ENCODE measurements around the gene RPL13A. TPM values are rescaled to one million over a fixed set of nuclear protein-coding genes. Genes with fewer than 3 reads are reported as not detected.

The RPL13A gene
- total RNA-seq, 2 experiments from 2014 or later = 2,999 to 8,461 TPM

- no peak overlapping the region for H2AFZ ChIP-seq (ENCODE audit: low read length)
- BruUV-seq (replicated peaks) = no TSS peak
Measured at GRCh38 chr19:49442354-49442753, 45.1 kb upstream of the RPL13A start.

DNA sequence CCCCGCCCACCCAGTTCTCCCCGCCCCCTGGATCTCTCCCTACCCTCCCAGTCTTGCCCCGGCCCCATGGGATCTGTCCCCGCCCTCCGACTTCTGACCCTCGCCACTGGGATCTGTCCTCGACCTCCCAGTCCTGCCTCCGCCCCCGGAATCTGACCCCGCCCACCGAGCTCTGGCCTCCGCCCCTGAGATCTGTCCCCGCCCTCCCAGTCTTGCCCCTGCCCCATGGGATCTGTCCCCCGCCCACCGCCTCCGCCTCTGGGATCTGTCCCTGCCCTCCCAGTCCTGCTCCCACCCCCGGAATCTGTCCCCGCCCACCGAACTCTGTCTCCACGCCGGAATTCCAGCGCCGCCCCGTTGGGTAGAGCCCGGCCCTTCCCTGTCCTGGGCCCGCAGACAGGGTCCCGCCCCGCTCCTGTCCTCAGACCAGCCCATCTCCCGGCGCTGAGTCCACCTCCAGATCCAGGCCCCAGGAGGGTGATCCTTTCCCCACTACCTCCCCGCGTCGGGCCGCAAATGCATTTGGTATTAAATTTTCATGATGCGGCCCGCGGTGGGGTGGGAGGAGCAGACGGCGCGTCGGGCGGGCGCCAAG is 44.5 kb upstream of the RPL13A start:
- peak; percentile 72 for DNase-seq (ENCODE audit: low spot score)
- peak overlapping the region; percentile 61 for H3K27ac ChIP-seq (ENCODE audit: low read depth, low read length, poor library complexity, severe bottlenecking)
- no peaks in the 10 kb centered on the region for H3K9me2 ChIP-seq (ENCODE audit: insufficient read depth, low read length)
- intact Hi-C loops (cut with micrococcal nuclease; ENCODE audit: unreplicated experiment) = loop anchor here (1.0 to 10.0 kb wide), 5 partner anchors 51 to 216 kb away; partner anchors contain the start of gene CD37
- H3K36me3 ChIP-seq (ENCODE audit: insufficient read depth, low read length) = peaks cover 16% of the 10 kb centered on the region
- no peaks in the 10 kb centered on the region for H4K20me1 ChIP-seq (ENCODE audit: insufficient read depth, low read length)
- H3K4me2 ChIP-seq (ENCODE audit: low read length) = peak overlapping the region; percentile 91
- peak overlapping the region; percentile 71 for H3K4me3 ChIP-seq (ENCODE audit: low read depth, low read length, poor library complexity, severe bottlenecking)
- CTCF ChIA-PET (ENCODE audit: unreplicated experiment) = no interaction called here
- H3K4me1 ChIP-seq (ENCODE audit: insufficient read depth, low read length, poor library complexity, severe bottlenecking) = peaks cover 3% of the 10 kb centered on the region
- BruUV-seq (replicated peaks) = no TSS peak
- H3K9me3 ChIP-seq (ENCODE audit: low read length) = no peaks in the 10 kb centered on the region
- H2AFZ ChIP-seq (ENCODE audit: low read length) = peak overlapping the region; percentile 92
- no peaks in the 10 kb centered on the region for H3K79me2 ChIP-seq (ENCODE audit: insufficient read depth, low read depth, low read length)
- POLR2A ChIA-PET = interaction anchor here (0.5 to 0.9 kb wide), 2 partner anchors 9 to 136 kb away, joined by 3 to 4 read pairs; partner anchors contain the start of gene PIH1D1
- no peak for TF ChIP-seq EZH2phosphoT487 (IDR thresholded peaks at IDR 0.05; ENCODE audit: borderline replicate concordance, low read depth, low read length)
- TF ChIP-seq, protein P1, sequence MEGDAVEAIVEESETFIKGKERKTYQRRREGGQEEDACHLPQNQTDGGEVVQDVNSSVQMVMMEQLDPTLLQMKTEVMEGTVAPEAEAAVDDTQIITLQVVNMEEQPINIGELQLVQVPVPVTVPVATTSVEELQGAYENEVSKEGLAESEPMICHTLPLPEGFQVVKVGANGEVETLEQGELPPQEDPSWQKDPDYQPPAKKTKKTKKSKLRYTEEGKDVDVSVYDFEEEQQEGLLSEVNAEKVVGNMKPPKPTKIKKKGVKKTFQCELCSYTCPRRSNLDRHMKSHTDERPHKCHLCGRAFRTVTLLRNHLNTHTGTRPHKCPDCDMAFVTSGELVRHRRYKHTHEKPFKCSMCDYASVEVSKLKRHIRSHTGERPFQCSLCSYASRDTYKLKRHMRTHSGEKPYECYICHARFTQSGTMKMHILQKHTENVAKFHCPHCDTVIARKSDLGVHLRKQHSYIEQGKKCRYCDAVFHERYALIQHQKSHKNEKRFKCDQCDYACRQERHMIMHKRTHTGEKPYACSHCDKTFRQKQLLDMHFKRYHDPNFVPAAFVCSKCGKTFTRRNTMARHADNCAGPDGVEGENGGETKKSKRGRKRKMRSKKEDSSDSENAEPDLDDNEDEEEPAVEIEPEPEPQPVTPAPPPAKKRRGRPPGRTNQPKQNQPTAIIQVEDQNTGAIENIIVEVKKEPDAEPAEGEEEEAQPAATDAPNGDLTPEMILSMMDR (conservative IDR thresholded peaks at IDR 0.05; ENCODE audit: low read length) = no peak

More at GRCh38 chr19:49442354-49442753, 45.1 kb upstream of the RPL13A start:
- CTCF ChIA-PET (ENCODE audit: unreplicated experiment) = interaction anchor here (0.8 kb wide), 1 partner anchor 51 kb away, joined by 4 read pairs; no protein-coding TSS in a partner anchor
- peaks cover 12% of the 10 kb centered on the region; the same call in 1 of the 2 replicates for H3K36me3 ChIP-seq (ENCODE audit: insufficient read depth, low read length)
- no peaks in the 10 kb centered on the region for H4K20me1 ChIP-seq (ENCODE audit: insufficient read depth, low read length)
- H3K27ac ChIP-seq (ENCODE audit: low read depth, low read length, poor library complexity, severe bottlenecking) = no peak overlapping the region
- no peak for DNase-seq (ENCODE audit: low spot score)
- intact Hi-C loops (cut with micrococcal nuclease; ENCODE audit: unreplicated experiment) = loop anchor here (2.0 to 10.0 kb wide), 2 partner anchors 108 to 216 kb away; partner anchors contain the start of gene CD37
- no peak for TF ChIP-seq EZH2phosphoT487 (IDR thresholded peaks at IDR 0.05; ENCODE audit: borderline replicate concordance, low read depth, low read length)
- TF ChIP-seq, protein P1 (conservative IDR thresholded peaks at IDR 0.05; ENCODE audit: low read length) = no peak
- no peaks in the 10 kb centered on the region for H3K9me2 ChIP-seq (ENCODE audit: insufficient read depth, low read length)
- H3K9me3 ChIP-seq (ENCODE audit: low read length) = no peaks in the 10 kb centered on the region
- H3K4me3 ChIP-seq (ENCODE audit: low read depth, low read length, poor library complexity, severe bottlenecking) = peak overlapping the region; percentile 71
- POLR2A ChIA-PET = no interaction called here
- H3K79me2 ChIP-seq (ENCODE audit: insufficient read depth, low read depth, low read length) = no peaks in the 10 kb centered on the region
- H3K4me1 ChIP-seq (ENCODE audit: insufficient read depth, low read length, poor library complexity, severe bottlenecking) = no peaks in the 10 kb centered on the region
- peak overlapping the region; percentile 91 for H3K4me2 ChIP-seq (ENCODE audit: low read length)
